GM18951 (cell line): Measurements from ENCODE around the gene SRA1.
"Not testable (repeated sequence)": the region's sequence is repeated elsewhere in the genome, so short reads cannot be mapped to it uniquely, and the experiment has no call there.

Experiments
- POLR2A ChIP-seq: IDR thresholded peaks from 4 replicates; pipeline ENCODE4 v1.6.1; 2011; ENCODE audit warnings: mild to moderate bottlenecking; ENCODE audit not compliant: insufficient read length, insufficient read depth; ENCODE audit errors: extremely low read depth
- in situ Hi-C: fragments of 300-500 bp; cut with MboI; formaldehyde crosslinking; loops from one replicate; pipeline ENCODE4 v1.12.0; 2022; ENCODE audit warnings: low sequenced_read_pairs, mixed read lengths, inconsistent platforms; ENCODE audit not compliant: unreplicated experiment

The SRA1 gene

GRCh38 chr5:140588311-140589070 lies 31.2 kb upstream of the SRA1 start:
- in situ Hi-C loops, result no loop called here
- no peak for TF ChIP-seq POLR2A

DNA sequence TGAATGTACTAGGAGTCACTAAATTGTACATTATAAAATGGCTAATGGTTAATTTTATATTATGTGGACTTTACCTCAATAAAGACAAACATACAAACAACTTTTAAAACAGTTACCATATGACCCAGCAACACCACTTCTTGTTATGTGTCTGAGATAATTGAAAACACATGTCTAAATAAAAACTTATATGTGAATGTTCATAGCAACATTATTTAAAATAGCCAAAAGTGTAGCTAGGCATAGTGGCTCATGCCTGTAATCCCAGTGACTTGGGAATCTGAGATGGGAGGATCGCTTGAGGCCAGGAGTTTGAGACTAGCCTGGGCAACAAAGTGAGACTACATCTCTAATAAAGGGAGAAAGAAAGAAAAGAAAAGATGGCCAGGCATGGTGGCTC lies 30.2 kb upstream of the SRA1 start:
- TF ChIP-seq POLR2A, result no peak
- in situ Hi-C loops, result no loop called here

- in situ Hi-C loops, result not testable (repeated sequence)
Measured at GRCh38 chr5:140579188-140579747, 22.0 kb upstream of the SRA1 start.

GRCh38 chr5:140576776-140577201 lies 19.5 kb upstream of the SRA1 start:
- in situ Hi-C loops, result no loop called here
- TF ChIP-seq POLR2A, result no peak

DNA sequence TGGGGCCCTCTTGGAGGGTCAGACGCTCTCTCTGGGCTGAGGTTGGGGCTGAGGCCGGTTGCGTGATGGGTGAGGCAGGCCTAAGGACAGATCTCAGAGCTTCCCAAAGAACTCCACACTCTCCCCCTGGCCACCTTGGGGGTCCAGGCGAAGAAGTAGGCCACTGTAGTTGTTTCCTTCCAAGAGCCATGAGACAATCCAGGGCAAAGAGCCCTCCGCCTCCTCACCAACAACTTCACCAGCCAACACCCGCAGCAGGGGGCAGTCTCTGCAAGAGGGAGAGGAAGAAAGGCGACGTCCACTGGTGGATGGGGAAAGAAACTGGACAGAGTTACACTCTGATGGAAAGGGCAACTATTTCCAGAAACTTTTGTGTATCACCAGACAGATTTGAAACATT lies 18.0 kb upstream of the SRA1 start:
- in situ Hi-C loops, result no loop called here
- TF ChIP-seq POLR2A, result no peak

DNA sequence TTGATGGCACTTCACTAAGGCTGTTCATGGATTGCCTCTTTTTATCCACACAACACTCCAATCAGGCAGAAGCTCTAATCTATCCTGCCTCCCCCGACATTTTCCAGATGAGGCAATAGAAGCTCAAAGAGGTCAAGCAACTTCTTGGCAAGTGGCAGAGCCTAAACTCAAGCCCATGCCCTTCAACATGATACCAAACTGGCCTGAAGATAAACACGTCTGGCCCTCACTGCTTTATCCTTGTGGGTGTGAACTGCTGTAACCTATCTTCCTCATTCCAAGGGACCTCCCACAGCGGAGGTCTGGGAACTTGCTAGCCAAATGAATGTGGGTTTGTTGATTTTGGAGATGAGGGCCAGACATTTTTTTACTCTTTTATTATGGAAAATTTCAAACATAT lies 16.9 kb upstream of the SRA1 start:
- no peak for TF ChIP-seq POLR2A

DNA sequence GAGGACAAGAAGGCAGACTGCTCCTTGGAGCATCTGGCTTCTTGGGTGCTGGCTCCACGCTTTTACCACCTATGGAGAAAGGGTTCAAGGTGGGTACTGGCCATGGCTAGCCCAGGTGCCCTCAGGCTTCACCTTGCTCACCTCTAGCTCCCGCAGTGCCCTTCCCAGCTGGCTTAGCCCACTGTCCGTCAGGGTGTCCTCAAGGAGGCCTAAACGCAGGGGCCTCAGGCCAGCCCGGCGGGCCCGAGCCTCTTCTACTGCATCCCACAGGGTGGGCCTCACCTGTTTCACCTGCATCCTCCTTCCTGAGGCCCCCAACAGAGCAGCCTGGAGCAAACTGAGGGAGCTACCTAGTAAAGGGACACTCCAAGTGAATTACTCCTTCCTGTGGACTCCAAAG lies 16.4 kb upstream of the SRA1 start:
- in situ Hi-C loops, result no loop called here

More for the DNA sequence above, 16.9 kb upstream of the SRA1 start:
- in situ Hi-C loops, result no loop called here

DNA sequence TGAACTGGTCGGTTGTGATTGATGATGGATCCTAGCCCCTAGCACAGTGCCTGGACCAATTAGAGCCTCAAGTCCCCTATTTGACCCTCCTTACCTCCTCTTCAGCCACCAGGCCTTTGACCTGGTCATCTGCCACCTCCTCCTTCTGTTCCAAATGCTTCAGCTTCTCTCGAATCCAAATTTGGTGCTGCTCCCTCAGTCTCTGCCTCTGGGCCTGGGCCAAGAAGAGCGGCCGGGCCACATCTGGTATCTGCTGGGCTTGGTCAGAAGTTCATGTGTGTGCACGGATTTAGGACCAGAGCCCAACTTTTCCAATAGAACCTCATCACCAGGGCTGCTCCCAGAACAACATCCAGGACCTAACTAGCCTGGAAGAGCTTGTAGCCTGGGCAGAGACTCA lies 13.8 kb upstream of the SRA1 start:
- no peak for TF ChIP-seq POLR2A
- in situ Hi-C loops, result no loop called here

More for the DNA sequence above, 16.4 kb upstream of the SRA1 start:
- TF ChIP-seq POLR2A, result no peak

DNA sequence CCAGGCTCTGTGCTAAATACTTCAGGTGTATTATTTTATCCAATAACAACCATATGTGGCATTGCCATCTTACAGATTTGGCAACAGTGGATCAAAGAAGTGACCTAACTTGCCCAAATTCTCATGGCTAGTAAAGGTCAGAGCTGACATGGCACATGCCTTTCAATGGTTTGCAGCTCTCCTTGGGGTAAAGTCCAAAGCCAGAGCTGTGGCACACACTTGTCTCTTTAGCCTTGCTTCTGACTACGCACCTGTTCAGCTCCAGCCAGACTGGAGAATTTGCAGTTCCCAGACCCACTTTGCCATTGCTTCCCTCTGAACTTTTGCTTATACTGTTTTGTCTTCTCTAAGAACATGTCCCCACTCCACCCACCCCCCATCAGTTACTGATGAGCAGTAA lies 13.2 kb upstream of the SRA1 start:
- TF ChIP-seq POLR2A, result no peak
- in situ Hi-C loops, result no loop called here

DNA sequence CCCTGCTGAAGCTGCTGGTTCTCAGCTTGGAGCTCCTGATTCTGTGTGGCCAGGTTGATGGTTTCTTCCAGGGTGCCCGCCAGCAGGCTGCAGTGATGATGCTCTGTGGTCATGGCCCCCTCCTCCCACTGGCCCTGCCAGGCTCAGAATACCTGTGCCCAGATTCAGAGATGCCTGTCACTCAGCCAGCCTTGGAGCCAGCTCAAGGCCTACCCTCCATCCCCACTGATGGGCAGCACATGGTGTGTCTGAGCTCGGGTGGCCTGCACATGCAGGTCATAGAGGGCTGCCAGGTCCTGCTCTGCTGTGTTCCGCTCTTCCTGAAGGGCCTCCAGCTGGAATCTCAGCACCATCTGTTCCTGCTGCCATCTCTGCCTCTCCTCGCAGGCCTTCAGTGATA lies 12.8 kb upstream of the SRA1 start:
- no peak for TF ChIP-seq POLR2A
- in situ Hi-C loops, result no loop called here

- peak; percentile 37 for TF ChIP-seq POLR2A
Measured at GRCh38 chr5:140569197-140569596, 11.9 kb upstream of the SRA1 start.

GRCh38 chr5:140568443-140569063 lies 11.3 kb upstream of the SRA1 start:
- no peak for TF ChIP-seq POLR2A
- in situ Hi-C loops, result no loop called here

More at GRCh38 chr5:140569197-140569596, 11.9 kb upstream of the SRA1 start:
- in situ Hi-C loops, result no loop called here

GRCh38 chr5:140567871-140568270 lies 10.6 kb upstream of the SRA1 start:
- TF ChIP-seq POLR2A, result no peak
- in situ Hi-C loops, result no loop called here
